GM19452 (cell line): ENCODE results near the gene ZNF516.

ENCODE experiments used
- ATAC-seq: cut with Tn5 transposase; IDR thresholded peaks from one replicate; pipeline ENCODE4 v1.9.1; 2021; ENCODE audit not compliant: unreplicated experiment

The ZNF516 gene

DNA sequence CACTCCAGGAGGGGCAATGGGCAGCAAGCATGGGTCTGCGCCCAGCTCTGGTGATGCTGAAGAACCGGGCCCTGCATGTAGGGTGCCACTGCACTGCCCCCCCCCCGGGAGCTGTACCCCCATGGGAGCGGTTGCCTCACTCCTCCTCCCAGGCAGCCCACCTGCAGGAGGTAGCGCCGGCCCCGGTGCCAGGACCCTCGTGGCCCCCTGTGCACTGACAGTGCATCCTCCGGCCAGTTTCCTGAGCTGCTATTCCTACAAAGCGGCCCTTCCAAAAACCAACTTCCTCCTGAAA lies 109.4 kb downstream of the ZNF516 start:
- ATAC-seq: no peak

DNA sequence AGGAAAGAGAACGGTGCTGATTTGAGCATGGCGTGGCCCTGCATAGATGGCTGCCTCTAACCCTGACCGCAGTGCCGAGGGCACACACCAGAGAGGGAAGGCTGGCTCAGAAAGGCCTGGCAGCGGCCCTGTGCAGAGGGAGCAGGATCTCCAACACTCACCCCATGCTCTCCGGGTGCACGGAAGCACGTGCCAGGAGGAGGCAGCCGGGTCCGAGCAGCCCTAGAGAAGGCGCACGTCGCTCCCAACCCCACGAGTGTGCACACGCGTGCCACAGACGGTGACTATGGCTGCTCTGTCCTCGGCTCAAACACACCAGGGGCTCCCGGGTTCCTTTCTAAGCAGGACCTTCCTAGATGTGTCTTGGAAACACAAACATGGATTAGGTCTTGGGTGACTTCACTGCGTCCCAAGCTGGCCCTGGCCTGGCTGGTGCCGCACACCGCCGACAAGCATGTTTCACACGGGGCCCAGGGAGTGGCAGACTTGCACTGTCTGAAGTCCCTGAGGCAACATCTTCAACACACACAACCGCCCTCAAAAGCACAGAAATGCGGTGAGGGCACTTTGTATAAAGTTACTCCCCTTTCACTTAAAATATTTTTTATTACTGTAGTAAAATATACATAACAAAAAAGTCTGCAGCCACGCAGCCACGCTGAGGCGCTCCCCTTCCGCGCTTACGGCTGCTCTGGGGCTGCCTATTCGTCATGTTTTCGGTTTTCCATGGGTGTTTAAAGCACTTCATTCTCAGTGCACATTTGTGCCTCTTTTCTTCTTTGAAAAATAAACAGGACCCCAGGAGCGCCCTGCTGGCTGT lies 110.0 kb downstream of the ZNF516 start:
- ATAC-seq: no peak

DNA sequence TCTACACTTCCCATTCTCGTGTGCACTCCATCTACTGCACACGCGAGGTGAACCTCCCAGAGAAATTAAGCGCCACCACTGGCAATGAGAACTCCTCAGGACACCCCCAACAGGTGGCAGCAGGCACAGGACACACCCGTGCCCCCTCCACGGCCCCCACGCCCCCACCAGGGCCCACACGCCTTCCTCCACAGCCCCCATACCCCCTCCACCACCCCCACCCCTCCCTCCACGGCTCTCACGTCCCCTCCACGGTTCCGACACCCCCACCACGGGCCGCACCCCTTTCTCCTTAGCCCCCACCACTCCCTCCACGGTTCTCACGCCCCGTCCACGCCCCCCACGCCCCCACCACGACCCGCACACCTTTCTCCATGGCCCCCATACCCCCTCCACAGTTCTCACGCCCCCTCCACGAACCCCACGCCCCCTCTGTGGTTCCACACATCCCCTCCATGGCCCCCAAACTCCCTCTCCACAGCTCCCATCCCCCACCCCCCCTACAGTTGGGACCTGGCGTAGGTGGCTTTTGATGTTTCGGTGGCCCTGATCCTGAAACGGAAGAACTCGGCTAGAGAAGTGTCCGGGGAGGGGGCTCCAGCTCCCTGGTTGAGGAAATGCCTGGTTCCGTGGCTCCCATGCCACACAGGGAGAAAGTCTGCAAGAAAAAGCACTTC lies 110.8 kb downstream of the ZNF516 start:
- ATAC-seq: no peak

- ATAC-seq: no peak
These were observed 111.4 kb downstream of the ZNF516 start for GRCh38 chr18:76383636-76384035.

- ATAC-seq: no peak
These were observed 112.8 kb downstream of the ZNF516 start for GRCh38 chr18:76382275-76382674.

DNA sequence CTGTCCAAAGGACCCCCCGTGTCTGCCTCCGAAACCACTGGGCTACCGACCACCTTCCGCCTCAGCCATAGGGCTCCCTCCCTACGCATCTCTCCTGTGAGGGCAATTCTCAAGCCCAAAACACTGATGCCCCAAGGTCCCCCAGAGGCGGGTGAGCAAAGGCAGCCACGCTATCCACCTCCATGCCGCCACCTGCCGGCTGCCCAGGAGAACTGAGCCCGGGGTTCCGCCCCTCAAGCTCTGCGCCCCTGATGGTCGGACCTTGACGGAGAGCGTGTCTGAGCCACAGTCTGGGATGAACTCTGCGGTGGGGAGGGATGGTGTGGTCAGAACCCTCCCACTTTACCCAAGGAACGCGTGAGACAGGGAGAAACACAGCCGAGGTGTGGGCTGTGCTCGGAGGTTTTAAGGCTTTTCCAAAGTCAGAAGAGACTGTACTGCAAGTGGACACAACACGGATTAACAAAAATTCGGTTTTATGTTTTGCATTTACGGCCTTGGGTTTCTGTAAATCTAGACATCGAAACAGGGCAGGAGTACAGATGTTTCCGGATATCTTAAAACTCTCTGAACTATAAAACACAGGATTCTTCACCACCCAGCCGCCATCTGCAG lies 114.1 kb downstream of the ZNF516 start:
- ATAC-seq: no peak

DNA sequence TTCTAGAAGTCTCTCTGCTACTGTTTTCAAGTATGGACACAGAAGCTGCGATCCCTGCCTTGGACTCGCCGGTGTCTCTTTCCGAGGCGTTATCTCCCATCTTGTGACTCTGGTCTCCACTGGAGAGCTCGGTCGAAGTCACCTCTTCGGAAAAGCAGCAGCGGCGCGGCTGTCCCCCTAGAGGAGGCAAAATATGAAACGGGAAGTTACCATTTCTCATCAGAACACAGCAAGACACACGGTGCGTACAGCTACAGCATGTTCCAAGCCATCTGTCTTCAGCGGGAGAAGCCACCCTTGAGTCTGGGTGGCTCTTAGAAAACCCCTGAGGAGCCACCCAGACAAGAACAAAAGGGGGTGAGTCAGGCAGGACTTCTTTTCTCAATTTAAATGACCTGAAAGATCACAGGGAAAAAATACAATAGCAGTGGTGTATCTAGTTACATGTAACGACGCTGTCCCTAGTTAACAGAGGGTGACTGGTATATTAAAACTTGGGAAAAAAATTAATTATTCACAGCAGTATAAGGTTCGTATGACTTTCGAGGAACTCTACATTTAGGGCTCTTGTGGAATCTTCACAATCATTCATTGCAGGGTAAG lies 114.8 kb downstream of the ZNF516 start:
- no peak for ATAC-seq

- ATAC-seq: no peak
These were observed 115.6 kb downstream of the ZNF516 start for GRCh38 chr18:76379226-76380126.

DNA sequence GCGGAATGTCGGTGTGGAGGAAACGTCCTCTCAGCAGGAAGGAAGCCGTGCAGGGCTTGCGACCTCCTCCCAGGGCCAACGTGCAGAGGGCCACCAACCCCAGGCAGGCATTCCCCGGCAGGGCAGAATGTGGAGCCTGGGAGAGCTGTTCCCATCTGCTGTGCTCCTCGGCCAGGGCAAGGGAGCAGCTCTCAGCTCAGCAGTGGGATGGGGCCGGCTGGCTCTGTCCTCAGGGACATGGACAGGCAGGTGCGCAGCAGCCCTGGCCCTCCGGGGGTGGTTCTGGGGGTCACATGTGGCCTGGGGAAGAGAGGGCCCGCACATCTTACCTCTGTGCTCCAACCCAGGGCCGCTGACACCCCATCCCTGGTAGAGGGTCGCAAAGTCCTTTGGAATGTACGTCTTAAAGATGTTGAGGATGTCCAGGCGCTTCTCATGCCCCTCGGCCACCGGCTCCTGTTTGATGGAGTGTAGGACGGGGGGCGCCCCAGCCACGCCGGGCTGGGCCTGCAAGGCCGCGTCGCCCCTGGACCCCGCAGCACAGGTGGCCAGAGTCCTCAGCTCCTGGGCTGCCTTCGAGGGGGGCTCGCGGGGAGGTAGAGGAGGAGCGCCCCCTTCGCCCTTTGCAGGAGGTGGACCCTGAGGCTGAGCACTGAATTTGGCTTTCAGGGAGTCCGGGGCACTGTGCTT lies 116.4 kb downstream of the ZNF516 start:
- no peak for ATAC-seq

- no peak for ATAC-seq
These were observed 117.7 kb downstream of the ZNF516 start for GRCh38 chr18:76377359-76377756.

- no peak for ATAC-seq
These were observed 118.2 kb downstream of the ZNF516 start for GRCh38 chr18:76376668-76377358.

GRCh38 chr18:76376225-76376624 lies 118.8 kb downstream of the ZNF516 start:
- ATAC-seq: no peak

- ATAC-seq: peak; percentile 85
These were observed 120.4 kb downstream of the ZNF516 start for GRCh38 chr18:76374330-76375281.

DNA sequence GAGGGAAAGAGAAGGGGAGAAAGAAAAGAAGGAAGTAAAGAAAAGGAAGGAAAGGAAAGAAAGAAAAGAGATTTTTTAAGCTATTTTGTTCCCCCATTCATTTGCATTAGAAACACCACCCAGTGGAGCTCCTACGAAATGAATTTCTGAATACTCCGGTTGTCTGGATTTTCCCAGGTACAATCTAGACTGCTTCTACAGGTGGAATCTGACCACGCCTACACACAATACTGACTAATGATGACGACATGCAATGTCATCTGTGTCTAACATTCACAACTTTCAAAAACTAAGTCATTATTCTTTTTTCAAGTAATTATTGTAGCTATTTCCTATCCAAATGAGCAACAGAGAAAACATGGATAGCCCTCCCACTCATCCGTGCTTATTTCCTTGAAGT lies 121.7 kb downstream of the ZNF516 start:
- ATAC-seq: no peak

- ATAC-seq: no peak
These were observed 123.5 kb downstream of the ZNF516 start for GRCh38 chr18:76371301-76372203.

DNA sequence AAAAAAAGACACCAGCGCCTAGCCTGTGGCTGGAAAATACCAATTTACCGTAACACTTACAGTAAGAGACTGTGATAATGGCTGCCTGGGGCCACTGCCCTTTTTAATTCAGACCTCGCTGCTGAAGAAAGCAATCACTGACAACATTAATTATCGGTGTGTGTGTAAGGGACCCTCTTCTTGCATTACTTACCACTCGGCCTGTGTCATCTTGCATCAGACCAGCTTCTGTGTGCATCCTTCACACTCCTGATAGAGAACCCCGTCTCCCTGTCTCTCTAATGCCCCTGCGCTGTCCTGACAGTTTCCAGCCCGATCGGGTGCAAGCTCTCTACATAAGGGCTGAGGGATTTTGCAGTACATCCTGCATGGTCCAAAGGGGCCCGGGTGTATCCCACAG lies 124.4 kb downstream of the ZNF516 start:
- ATAC-seq: no peak

GRCh38 chr18:76370201-76370600 lies 124.8 kb downstream of the ZNF516 start:
- ATAC-seq: no peak

DNA sequence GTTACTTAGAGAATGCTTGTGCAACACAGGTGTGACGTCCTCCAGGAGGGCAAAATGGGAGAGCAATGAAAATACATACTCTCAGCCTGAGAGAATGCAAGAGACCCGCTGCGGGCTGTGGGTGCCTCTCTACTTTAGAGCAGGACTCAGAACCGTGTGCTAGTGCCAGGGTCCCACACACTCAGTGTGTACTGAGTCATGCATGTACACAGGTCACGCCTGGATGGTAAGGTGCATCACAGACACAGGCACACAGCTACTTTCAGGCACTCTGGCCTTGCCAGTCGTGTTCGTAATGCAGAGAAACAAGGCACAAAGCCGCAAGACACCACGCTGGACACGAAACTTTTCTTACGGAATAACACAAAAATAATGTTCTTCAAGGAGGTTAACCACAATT lies 125.3 kb downstream of the ZNF516 start:
- no peak for ATAC-seq
